ENCODE measurements around the gene TMEM186.
"Not testable (repeated sequence)": the region's sequence is repeated elsewhere in the genome, so short reads cannot be mapped to it uniquely, and the experiment has no call there.

Gene TMEM186

GRCh38 chr16:8774208-8774607 is 23.2 kb downstream of the TMEM186 start:
- no peak for DNase-seq (ENCODE audit: low read depth)

- no peak for DNase-seq (ENCODE audit: low read depth)
Observed at GRCh38 chr16:8773537-8773936, 23.9 kb downstream of the TMEM186 start.

GRCh38 chr16:8768692-8769091 is 28.7 kb downstream of the TMEM186 start:
- no peak for DNase-seq (ENCODE audit: low read depth)

- DNase-seq (ENCODE audit: low read depth), result no peak
Observed at GRCh38 chr16:8768283-8768682, 29.2 kb downstream of the TMEM186 start.

GRCh38 chr16:8767176-8767575 is 30.3 kb downstream of the TMEM186 start:
- no peak for DNase-seq (ENCODE audit: low read depth)

GRCh38 chr16:8764525-8765250 is 32.8 kb downstream of the TMEM186 start:
- DNase-seq (ENCODE audit: low read depth), result no peak

GRCh38 chr16:8763899-8764298 is 33.5 kb downstream of the TMEM186 start:
- DNase-seq (ENCODE audit: low read depth), result no peak

GRCh38 chr16:8763083-8763482 is 34.4 kb downstream of the TMEM186 start:
- DNase-seq (ENCODE audit: low read depth), result no peak

- no peak for DNase-seq (ENCODE audit: low read depth)
Observed at GRCh38 chr16:8762254-8762653, 35.2 kb downstream of the TMEM186 start.

- DNase-seq (ENCODE audit: low read depth), result no peak
Observed at GRCh38 chr16:8761078-8761477, 36.4 kb downstream of the TMEM186 start.

GRCh38 chr16:8760021-8760420 is 37.4 kb downstream of the TMEM186 start:
- DNase-seq (ENCODE audit: low read depth), result no peak

GRCh38 chr16:8758022-8758421 is 39.4 kb downstream of the TMEM186 start:
- DNase-seq (ENCODE audit: low read depth), result no peak

- DNase-seq (ENCODE audit: low read depth), result no peak
Observed at GRCh38 chr16:8756755-8757154, 40.7 kb downstream of the TMEM186 start.

- no peak for DNase-seq (ENCODE audit: low read depth)
Observed at GRCh38 chr16:8753416-8754054, 43.9 kb downstream of the TMEM186 start.

GRCh38 chr16:8752706-8753105 is 44.7 kb downstream of the TMEM186 start:
- DNase-seq (ENCODE audit: low read depth), result no peak

GRCh38 chr16:8751481-8752311 is 45.7 kb downstream of the TMEM186 start:
- peak; percentile 71 for DNase-seq (ENCODE audit: low read depth)

- DNase-seq (ENCODE audit: low read depth), result not testable (repeated sequence)
Observed at GRCh38 chr16:8748944-8749343, 48.5 kb downstream of the TMEM186 start.
